SK-N-SH treated with all-trans-retinoic acid at 6 μM for 48 hours (cell line): ENCODE measurements around the gene LSMEM2.

Source experiments
- BACH2 ChIP-seq: fragments of 250-450 bp; sonication (Bioruptor Pico); IDR thresholded peaks from 2 replicates; pipeline ENCODE4 v1.9.0; 2021; ENCODE audit warnings: mild to moderate bottlenecking, borderline replicate concordance
- CREB5 ChIP-seq: fragments of 250-450 bp; sonication (Bioruptor Pico); IDR thresholded peaks from 2 replicates; pipeline ENCODE4 v1.5.1; 2020; ENCODE audit warnings: low read depth, mild to moderate bottlenecking, moderate library complexity
- CSRNP3 ChIP-seq: fragments of 250-450 bp; sonication (Bioruptor Pico); IDR thresholded peaks from 2 replicates; pipeline ENCODE4 v1.5.1; 2021; ENCODE audit warnings: mild to moderate bottlenecking, moderate library complexity
- ESRRG ChIP-seq: fragments of 250-450 bp; sonication (Bioruptor Pico); IDR thresholded peaks from 2 replicates; pipeline ENCODE4 v1.6.1; 2021; ENCODE audit warnings: mild to moderate bottlenecking
- ISL1 ChIP-seq: fragments of 250-450 bp; sonication (Bioruptor Pico); IDR thresholded peaks from 2 replicates; pipeline ENCODE4 v2.1.2; 2022; ENCODE audit warnings: mild to moderate bottlenecking, moderate library complexity
- PATZ1 ChIP-seq: fragments of 250-450 bp; sonication (Bioruptor Pico); IDR thresholded peaks from 2 replicates; pipeline ENCODE4 v1.8.0; 2020; ENCODE audit warnings: mild to moderate bottlenecking, moderate library complexity, borderline replicate concordance
- POU6F1 ChIP-seq: fragments of 250-450 bp; sonication (Bioruptor Pico); IDR thresholded peaks from 2 replicates; pipeline ENCODE4 v1.8.0; 2021; ENCODE audit warnings: low read depth, mild to moderate bottlenecking, moderate library complexity, borderline replicate concordance
- RARB ChIP-seq: fragments of 250-450 bp; sonication (Bioruptor Pico); IDR thresholded peaks from 2 replicates; pipeline ENCODE4 v1.8.0; 2021; ENCODE audit warnings: mild to moderate bottlenecking, moderate library complexity
- SNAI2 ChIP-seq: fragments of 250-450 bp; sonication (Bioruptor Pico); IDR thresholded peaks from 2 replicates; pipeline ENCODE4 v1.5.0; 2020; ENCODE audit warnings: mild to moderate bottlenecking, moderate library complexity
- TSHZ2 ChIP-seq: fragments of 250-450 bp; sonication (Bioruptor Pico); IDR thresholded peaks from 2 replicates; pipeline ENCODE4 v1.5.0; 2020; ENCODE audit warnings: mild to moderate bottlenecking, moderate library complexity
- ZFP3 ChIP-seq: fragments of 250-450 bp; sonication (Bioruptor Pico); IDR thresholded peaks from 2 replicates; pipeline ENCODE4 v1.5.0; 2020; ENCODE audit warnings: mild to moderate bottlenecking, moderate library complexity
- ZFP30 ChIP-seq: fragments of 450-650 bp; formaldehyde crosslinking; IDR thresholded peaks from 2 replicates; pipeline ENCODE4 v1.5.0; 2022; ENCODE audit warnings: mild to moderate bottlenecking, moderate library complexity
- ZNF8 ChIP-seq: fragments of 450-650 bp; formaldehyde crosslinking; IDR thresholded peaks from 2 replicates; pipeline ENCODE4 v1.5.0; 2020; ENCODE audit warnings: mild to moderate bottlenecking, moderate library complexity

- no peak for TF ChIP-seq ZNF8 (CRISPR knock-in tag)
- no peak for TF ChIP-seq ZFP3 (CRISPR knock-in tag)
- no peak for TF ChIP-seq CREB5 (CRISPR knock-in tag)
- TF ChIP-seq POU6F1 (CRISPR knock-in tag), result no peak
- no peak for TF ChIP-seq ISL1 (CRISPR knock-in tag)
- TF ChIP-seq RARB (CRISPR knock-in tag), result no peak
- TF ChIP-seq PATZ1 (CRISPR knock-in tag), result no peak
- TF ChIP-seq BACH2, result no peak
- TF ChIP-seq ZFP30 (CRISPR knock-in tag), result no peak
- TF ChIP-seq TSHZ2 (CRISPR knock-in tag), result no peak
- no peak for TF ChIP-seq ESRRG
- no peak for TF ChIP-seq SNAI2
- no peak for TF ChIP-seq CSRNP3 (CRISPR knock-in tag)
These were observed 45.7 kb upstream of the LSMEM2 start for GRCh38 chr3:50233176-50233575.
